ENCODE results near the gene NAB2. TPM values are rescaled to one million over a fixed set of nuclear protein-coding genes. Genes with fewer than 3 reads are reported as not detected.

The NAB2 gene
- total RNA-seq, 1 donor, result 41.8 TPM

- DNase-seq (ENCODE audit: low read depth), result no peak
- H3K4me3 ChIP-seq (ENCODE audit: low read depth, low read length), result peak overlapping the region; percentile 89
- TF ChIP-seq, protein P1, sequence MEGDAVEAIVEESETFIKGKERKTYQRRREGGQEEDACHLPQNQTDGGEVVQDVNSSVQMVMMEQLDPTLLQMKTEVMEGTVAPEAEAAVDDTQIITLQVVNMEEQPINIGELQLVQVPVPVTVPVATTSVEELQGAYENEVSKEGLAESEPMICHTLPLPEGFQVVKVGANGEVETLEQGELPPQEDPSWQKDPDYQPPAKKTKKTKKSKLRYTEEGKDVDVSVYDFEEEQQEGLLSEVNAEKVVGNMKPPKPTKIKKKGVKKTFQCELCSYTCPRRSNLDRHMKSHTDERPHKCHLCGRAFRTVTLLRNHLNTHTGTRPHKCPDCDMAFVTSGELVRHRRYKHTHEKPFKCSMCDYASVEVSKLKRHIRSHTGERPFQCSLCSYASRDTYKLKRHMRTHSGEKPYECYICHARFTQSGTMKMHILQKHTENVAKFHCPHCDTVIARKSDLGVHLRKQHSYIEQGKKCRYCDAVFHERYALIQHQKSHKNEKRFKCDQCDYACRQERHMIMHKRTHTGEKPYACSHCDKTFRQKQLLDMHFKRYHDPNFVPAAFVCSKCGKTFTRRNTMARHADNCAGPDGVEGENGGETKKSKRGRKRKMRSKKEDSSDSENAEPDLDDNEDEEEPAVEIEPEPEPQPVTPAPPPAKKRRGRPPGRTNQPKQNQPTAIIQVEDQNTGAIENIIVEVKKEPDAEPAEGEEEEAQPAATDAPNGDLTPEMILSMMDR (IDR thresholded peaks at IDR 0.05; ENCODE audit: insufficient read depth, low read length), result no peak
Measured at GRCh38 chr12:57131896-57132744, 43.2 kb downstream of the NAB2 start.

DNA sequence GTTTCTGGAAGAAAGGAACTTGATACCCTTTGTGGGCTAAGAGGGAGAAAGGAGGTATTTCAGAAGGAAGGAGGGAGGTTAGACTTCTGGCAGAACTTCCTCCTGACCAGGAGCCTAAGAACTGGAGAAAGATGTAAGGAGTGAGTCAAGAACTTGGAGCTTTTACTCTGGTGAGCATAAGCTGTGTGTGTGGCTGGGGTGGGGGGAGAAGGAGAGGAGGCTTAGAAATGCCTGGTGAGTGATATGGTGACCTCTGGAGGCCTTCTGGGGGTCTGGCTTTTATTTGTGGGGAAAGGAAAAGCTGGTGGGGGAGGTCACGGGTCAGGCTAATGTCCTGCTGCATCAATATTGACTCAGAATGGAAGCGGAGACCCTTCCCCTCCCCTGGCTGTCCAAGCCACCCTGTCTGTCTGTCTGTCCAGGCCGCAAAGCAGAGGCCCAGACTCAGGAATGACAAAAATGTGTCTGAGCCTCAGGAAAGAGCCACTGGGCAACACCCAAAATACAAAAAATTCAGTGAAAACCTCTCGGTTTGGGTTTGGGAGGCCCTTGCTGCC is 44.2 kb downstream of the NAB2 start:
- DNase-seq (ENCODE audit: low read depth), result peak; percentile 87
- TF ChIP-seq, protein P1 (IDR thresholded peaks at IDR 0.05; ENCODE audit: insufficient read depth, low read length), result no peak
- H3K4me3 ChIP-seq (ENCODE audit: low read depth, low read length), result peak overlapping the region; percentile 89

DNA sequence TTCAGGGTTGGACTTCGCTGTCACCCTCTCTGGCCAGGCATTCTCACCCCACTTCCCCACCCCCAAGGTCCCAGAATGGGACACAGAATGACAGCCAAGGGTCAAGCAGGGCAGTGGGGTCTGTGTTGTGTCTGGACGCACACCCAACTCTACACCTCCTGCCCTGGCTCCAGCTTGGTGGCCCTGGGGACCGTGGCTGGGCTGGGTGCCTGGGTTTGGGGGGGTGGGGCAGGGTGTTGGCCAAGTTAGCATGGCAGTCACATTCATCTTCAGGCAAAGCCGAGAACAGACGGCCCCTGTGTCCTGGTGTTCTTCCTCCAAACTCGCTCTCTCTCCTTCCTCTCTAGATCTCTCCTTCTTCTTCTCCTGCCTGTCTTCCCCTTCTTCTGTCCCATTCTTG is 45.0 kb downstream of the NAB2 start:
- peak; percentile 41 for DNase-seq (ENCODE audit: low read depth)
- TF ChIP-seq, protein P1 (IDR thresholded peaks at IDR 0.05; ENCODE audit: insufficient read depth, low read length), result no peak
- H3K4me3 ChIP-seq (ENCODE audit: low read depth, low read length), result peak overlapping the region; percentile 54

- DNase-seq (ENCODE audit: low read depth), result no peak
- TF ChIP-seq, protein P1 (IDR thresholded peaks at IDR 0.05; ENCODE audit: insufficient read depth, low read length), result no peak
- peak overlapping the region; percentile 59 for H3K4me3 ChIP-seq (ENCODE audit: low read depth, low read length)
Measured at GRCh38 chr12:57134949-57135348, 46.0 kb downstream of the NAB2 start.

- H3K4me3 ChIP-seq (ENCODE audit: low read depth, low read length), result peak overlapping the region; percentile 59
- TF ChIP-seq, protein P1 (IDR thresholded peaks at IDR 0.05; ENCODE audit: insufficient read depth, low read length), result no peak
- DNase-seq (ENCODE audit: low read depth), result peak; percentile 93
Measured at GRCh38 chr12:57135527-57136326, 46.8 kb downstream of the NAB2 start.

- TF ChIP-seq, protein P1 (IDR thresholded peaks at IDR 0.05; ENCODE audit: insufficient read depth, low read length), result no peak
- DNase-seq (ENCODE audit: low read depth), result peak; percentile 63
- H3K4me3 ChIP-seq (ENCODE audit: low read depth, low read length), result no peak overlapping the region
Measured at GRCh38 chr12:57138526-57139272, 49.8 kb downstream of the NAB2 start.

Data from fibroblast of the aortic adventitia (primary cell).